ENCODE data around the gene DNM1L. TPM values are rescaled to one million over a fixed set of nuclear protein-coding genes. Genes with fewer than 3 reads are reported as not detected.
A peak's percentile ranks its signal among the peaks of the same experiment; 100 is the strongest.

Gene DNM1L
- total and polyA plus RNA-seq, 2 of the 4 experiments (the other 2 are of a cell fraction), result 44.8 to 70.1 TPM

DNA sequence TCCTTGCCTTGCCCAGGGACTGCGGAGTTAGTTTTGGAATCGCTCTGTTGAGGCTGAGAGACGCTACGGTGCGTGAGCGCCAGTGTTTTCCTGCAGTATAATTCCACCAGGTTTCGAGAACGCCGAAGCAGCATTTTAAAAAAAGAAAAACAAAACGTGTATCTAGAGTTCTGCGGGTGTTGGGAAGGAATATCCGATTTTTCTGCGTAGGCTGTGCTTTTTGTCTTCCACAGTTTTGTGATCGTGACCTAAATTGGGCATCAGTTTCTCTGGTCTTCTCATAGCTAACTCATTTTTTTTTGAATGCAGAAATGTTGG is 778 bp downstream of the DNM1L start:
- no peaks in the 10 kb centered on the region for H3K27me3 ChIP-seq (ENCODE audit: control insufficient read depth, insufficient read depth, low read length)
- dilution Hi-C loops (cut with HindIII; ENCODE audit: low sequenced_read_pairs, unreplicated experiment) (no loop called here), in situ Hi-C loops (cut with MboI; ENCODE audit: low sequenced_read_pairs) (loop anchor here (25.0 kb wide), 1 partner anchor 1018 kb away; the partner anchor contains the start of gene ETFBKMT), intact Hi-C loops (cut with micrococcal nuclease) (no loop called here)
- peaks cover 5% of the 10 kb centered on the region for H3K4me1 ChIP-seq (ENCODE audit: control insufficient read depth, insufficient read depth, low read length)
- peak overlapping the region; percentile 94 for H3K9ac ChIP-seq (ENCODE audit: low read depth, low read length)
- ATAC-seq (ENCODE audit: low read depth) (peak; percentile 11; the same call in 1 of the 2 replicates), DNase-seq (no peak)
- no TSS peak for BruUV-seq (replicated peaks)
- peak overlapping the region; percentile 91; the same call in 1 of the 2 replicates for H3K4ac ChIP-seq (ENCODE audit: low read depth, low read length)
- WGBS, 2 experiments (ENCODE audit: extremely low coverage in 2 of 2, insufficient read length in 1 of 2), result no CpG with 5 or more reads among the region's 14 CpGs
- no peak overlapping the region for H2BK15ac ChIP-seq (ENCODE audit: low read depth, low read length)
- peak overlapping the region; percentile 87 for H3K4me3 ChIP-seq (ENCODE audit: insufficient read depth, low read depth, low read length)
- peak overlapping the region; percentile 42 for H2AK9ac ChIP-seq (replicated peaks; ENCODE audit: low read depth, low read length, poor library complexity)
- H3K36me3 ChIP-seq (ENCODE audit: control insufficient read depth, insufficient read depth, low read length), result no peaks in the 10 kb centered on the region
- H2BK120ac ChIP-seq (ENCODE audit: low read depth, low read length), result peak overlapping the region; percentile 84
- H3K9me1 ChIP-seq (ENCODE audit: insufficient read depth, low read length), result no peaks in the 10 kb centered on the region; the same call in 1 of the 2 replicates
- H2AFZ ChIP-seq (replicated peaks; ENCODE audit: low read length, poor library complexity), result peak overlapping the region; percentile 89
- peak overlapping the region; percentile 16; the same call in 1 of the 2 replicates for H2BK20ac ChIP-seq (ENCODE audit: low read depth, low read length)
- peaks cover 0 to 28% of the 10 kb centered on the region in 2 experiments; a peak in 2 of 4 replicates for H3K79me1 ChIP-seq (ENCODE audit: low read depth in 1 of 2, low read length in 2 of 2)
- H4K20me1 ChIP-seq (ENCODE audit: insufficient read depth, low read length), result peaks cover 17% of the 10 kb centered on the region
- peak overlapping the region; percentile 19 for H3K18ac ChIP-seq (ENCODE audit: low read depth, low read length)
- POLR2A ChIA-PET (ENCODE audit: unreplicated experiment), result no interaction called here
- H4K8ac ChIP-seq (ENCODE audit: low read depth in 2 of 2, low read length in 2 of 2), result peak overlapping the region; percentile 3 to 93; a peak in 3 of 4 replicates
- H3K14ac ChIP-seq (replicated peaks; ENCODE audit: low read depth, low read length), result peak overlapping the region; percentile 98
- H2BK5ac ChIP-seq (ENCODE audit: low read depth, low read length, poor library complexity, severe bottlenecking), result peak overlapping the region; percentile 87
- no peaks in the 10 kb centered on the region for H3K9me3 ChIP-seq (ENCODE audit: control insufficient read depth, insufficient read depth, low read length)
- peak overlapping the region; percentile 84 for H3K4me2 ChIP-seq (ENCODE audit: low read depth, low read length)
- H3K56ac ChIP-seq (ENCODE audit: extremely low read depth, insufficient read depth, low read length), result peak overlapping the region; percentile 80; the same call in 1 of the 2 replicates
- TF ChIP-seq, protein P1, sequence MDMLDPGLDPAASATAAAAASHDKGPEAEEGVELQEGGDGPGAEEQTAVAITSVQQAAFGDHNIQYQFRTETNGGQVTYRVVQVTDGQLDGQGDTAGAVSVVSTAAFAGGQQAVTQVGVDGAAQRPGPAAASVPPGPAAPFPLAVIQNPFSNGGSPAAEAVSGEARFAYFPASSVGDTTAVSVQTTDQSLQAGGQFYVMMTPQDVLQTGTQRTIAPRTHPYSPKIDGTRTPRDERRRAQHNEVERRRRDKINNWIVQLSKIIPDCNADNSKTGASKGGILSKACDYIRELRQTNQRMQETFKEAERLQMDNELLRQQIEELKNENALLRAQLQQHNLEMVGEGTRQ (IDR thresholded peaks at IDR 0.05; ENCODE audit: low read depth, low read length), result no peak
- TF ChIP-seq CEBPB (IDR thresholded peaks at IDR 0.05; ENCODE audit: low read depth, low read length) (no peak), ELK1 (IDR thresholded peaks at IDR 0.05; ENCODE audit: borderline replicate concordance, low read depth, low read length) (no peak), SMC3 (IDR thresholded peaks at IDR 0.05; ENCODE audit: low read depth, low read length) (no peak), NFE2L2 (IDR thresholded peaks at IDR 0.05; ENCODE audit: low read depth, low read length) (no peak), BHLHE40 (IDR thresholded peaks at IDR 0.05; ENCODE audit: low read depth, low read length) (no peak), RCOR1 (IDR thresholded peaks at IDR 0.05; ENCODE audit: insufficient replicate concordance, low read length) (no peak), RFX5 (IDR thresholded peaks at IDR 0.05; ENCODE audit: low read depth, low read length) (no peak), FOS (IDR thresholded peaks at IDR 0.05; ENCODE audit: low read depth, low read length) (no peak), MAFK (IDR thresholded peaks at IDR 0.05; ENCODE audit: low read depth, low read length) (no peak), MAZ (IDR thresholded peaks at IDR 0.05; ENCODE audit: borderline replicate concordance, low read depth, low read length) (no peak), RAD21 (IDR thresholded peaks at IDR 0.05; ENCODE audit: low read length) (no peak)
- TF ChIP-seq, protein P2, sequence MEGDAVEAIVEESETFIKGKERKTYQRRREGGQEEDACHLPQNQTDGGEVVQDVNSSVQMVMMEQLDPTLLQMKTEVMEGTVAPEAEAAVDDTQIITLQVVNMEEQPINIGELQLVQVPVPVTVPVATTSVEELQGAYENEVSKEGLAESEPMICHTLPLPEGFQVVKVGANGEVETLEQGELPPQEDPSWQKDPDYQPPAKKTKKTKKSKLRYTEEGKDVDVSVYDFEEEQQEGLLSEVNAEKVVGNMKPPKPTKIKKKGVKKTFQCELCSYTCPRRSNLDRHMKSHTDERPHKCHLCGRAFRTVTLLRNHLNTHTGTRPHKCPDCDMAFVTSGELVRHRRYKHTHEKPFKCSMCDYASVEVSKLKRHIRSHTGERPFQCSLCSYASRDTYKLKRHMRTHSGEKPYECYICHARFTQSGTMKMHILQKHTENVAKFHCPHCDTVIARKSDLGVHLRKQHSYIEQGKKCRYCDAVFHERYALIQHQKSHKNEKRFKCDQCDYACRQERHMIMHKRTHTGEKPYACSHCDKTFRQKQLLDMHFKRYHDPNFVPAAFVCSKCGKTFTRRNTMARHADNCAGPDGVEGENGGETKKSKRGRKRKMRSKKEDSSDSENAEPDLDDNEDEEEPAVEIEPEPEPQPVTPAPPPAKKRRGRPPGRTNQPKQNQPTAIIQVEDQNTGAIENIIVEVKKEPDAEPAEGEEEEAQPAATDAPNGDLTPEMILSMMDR (conservative IDR thresholded peaks at IDR 0.05; ENCODE audit: low read depth, low read length), result no peak
- peak overlapping the region; percentile 84 for H3K27ac ChIP-seq (ENCODE audit: insufficient read depth, low read length)
- peak overlapping the region; percentile 37; the same call in 1 of the 2 replicates for H2AK5ac ChIP-seq (ENCODE audit: low read depth, low read length)
- peak overlapping the region; percentile 98 for H3K23ac ChIP-seq (ENCODE audit: low read depth, low read length)
- H4K91ac ChIP-seq (ENCODE audit: insufficient read depth, low read depth, low read length), result peak overlapping the region; percentile 22
- H4K5ac ChIP-seq (ENCODE audit: low read depth, low read length), result peak overlapping the region; percentile 27; the same call in 1 of the 2 replicates
- CTCF ChIA-PET, result interaction anchor here (0.7 kb wide), 1 partner anchor 63 kb away, joined by 3 read pairs; no protein-coding TSS in a partner anchor
